Heart right ventricle (tissue), 16 donors: ENCODE results near the gene KLHL29. TPM values are rescaled to one million over a fixed set of nuclear protein-coding genes. Genes with fewer than 3 reads are reported as not detected.

Experiments
- ATAC-seq, 8 donors: fragments of 200-7000 bp; cut with Tn5 transposase; one replicate each; pipeline ENCODE4 v1.9.1; 2020; ENCODE audit warnings: mild to moderate bottlenecking in 8 of 8, moderate library complexity in 8 of 8, moderate number of reproducible peaks in 1 of 8
- DNase-seq, 2 donors: peaks; one replicate each; pipeline ENCODE4 v3.0.0-alpha.2; 2020
- H3K27ac ChIP-seq, 10 donors: fragments of 200-600 bp; sonication (generic) in 2 of 10; one replicate each; pipeline versions ENCODE4 v1.5.0 to v1.8.0; 2020 to 2022; ENCODE audit warnings: mild to moderate bottlenecking in 3 of 10
- H3K27me3 ChIP-seq, 7 donors: fragments of 200-600 bp; one replicate each; pipeline ENCODE4 v1.8.0; 2021 to 2022; ENCODE audit warnings: mild to moderate bottlenecking in 2 of 7
- H3K36me3 ChIP-seq, 9 donors: fragments of 200-600 bp; sonication (generic) in 1 of 9; one replicate each; pipeline versions ENCODE4 v1.5.0 to v1.8.0; 2020 to 2022; ENCODE audit warnings: mild to moderate bottlenecking in 2 of 9
- H3K4me1 ChIP-seq, 9 donors: fragments of 200-600 bp; sonication (generic) in 1 of 9; one replicate each; pipeline versions ENCODE4 v1.5.0 to v1.8.0; 2020 to 2022; ENCODE audit warnings: mild to moderate bottlenecking in 4 of 9
- H3K4me3 ChIP-seq, 10 donors: fragments of 200-600 bp; sonication (generic) in 2 of 10; one replicate each; pipeline versions ENCODE4 v1.5.0 to v1.8.0; 2020 to 2022; ENCODE audit warnings: mild to moderate bottlenecking in 7 of 10, moderate library complexity in 2 of 10
- H3K9me3 ChIP-seq, 11 donors: fragments of 200-600 bp in 10 of 11; sonication (generic) in 2 of 11; one replicate each; pipeline versions ENCODE4 v1.5.0 to v1.8.0; 2013 to 2022; ENCODE audit warnings: mild to moderate bottlenecking in 2 of 11, control low read depth in 1 of 11, moderate library complexity in 1 of 11
- WGBS, 2 donors: extraction: QIAGEN DNeasy Blood & Tissue Kit; methylation state at CpG; one replicate each; pipeline ENCODE4 v1.1.7; 2013; ENCODE audit warnings: inconsistent platforms in 1 of 2; 5-methylcytosine and 5-hydroxymethylcytosine counted together
- intact Hi-C, 10 donors: fragments of 100-400 bp; cut with DNase I; formaldehyde crosslinking; loops; one replicate each; pipeline versions ENCODE4 v1.11.1 to v1.14.2; 2022
- polyA plus RNA-seq, 2 donors: library from polyadenylated mRNA; stranded (reverse); fragments of 200-250 nt; gene quantifications; one replicate each; pipeline ENCODE4 v1.2.3, GENCODE V29; 2013
- total RNA-seq, 10 donors: library from RNA; stranded (reverse); fragmentation: NEBNext Ultra II Directional in 3 of 10; extraction: Animal tissue kit (Norgen Biotek cat#: 25700) in 3 of 10; gene quantifications; one replicate each; pipeline versions ENCODE4 v1.2.1 to v1.2.4, GENCODE V29; 2021 to 2023
- TF ChIP-seq, protein P1 (sequence below), 9 donors: fragments of 200-600 bp; sonication (generic) in 2 of 9; IDR thresholded peaks; one replicate each; pipeline versions ENCODE4 v1.5.0 to v1.8.0; 2021 to 2022; ENCODE audit warnings: antibody characterized with exemption in 9 of 9, mild to moderate bottlenecking in 5 of 9, moderate library complexity in 1 of 9
- donor health status: Arrhythmogenic right ventricular cardiomyopathy.
- donor health status: ischemic (EF 13 %, LVEDD 7.1; RV severe dilation, severe dysfunction).
- donor health status: healthy with polysubstance abuse.
- donor health status: DM: no; HTN: yes; CAD: no.
- donor health status: DM: no; HTN: no; CAD: no.
- donor health status: ischemic (EF 25% LVEDD 6.9; RV normal size, moderate dysfunction).
- donor health status: ischemic (EF 25% LVEDD 5.7; RV mildly dilated, moderate dysfunction).
- donor health status: healthy.
- donor health status: DM: yes; HTN: yes; CAD: no.
- donor health status: Ischemic cardiomyopathy.
- donor health status: ischemic (EF 35%, LVEDD 5.7; RV mildly dilated, moderate dysfunction).
- donor health status: nonischemic (EF 11% LVEDD 7.7; RV severe dilation, severe dysfunction).
- donor health status: DM: yes; HTN: yes; CAD: no.
- donor health status: PGD.
- donor health status: ischemic (EF 29% LVEDD 5.4; RV normal size, mild dysfunction).
- donor health status: nonischemic (EF 23%, LVEDD 6.1; RV moderate dilation, normal function).

KLHL29 gene
- total and polyA plus RNA-seq, 12 donors: 0.71 to 1.5 (median 1.0) TPM

DNA sequence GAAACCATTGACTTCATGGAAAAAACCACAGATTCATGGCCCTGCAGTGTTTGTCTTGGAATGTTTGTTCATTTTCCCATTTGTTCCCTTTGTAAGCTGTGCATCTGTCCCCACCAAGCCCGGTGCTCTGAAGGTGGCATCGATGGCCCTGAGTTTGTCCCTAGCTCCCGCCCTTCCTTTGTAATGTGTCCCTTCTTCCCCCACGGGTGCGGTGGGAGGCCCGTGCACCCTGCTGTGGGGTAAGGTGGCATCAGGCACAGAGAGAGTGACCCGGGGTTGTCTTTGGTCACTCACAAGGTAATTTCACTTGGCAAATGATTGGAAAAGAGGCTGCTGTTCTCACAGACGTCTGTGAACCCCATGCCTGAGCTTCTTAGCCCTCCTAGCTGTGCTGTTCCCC lies 28.7 kb downstream of the KLHL29 start:
- Histone ChIP-seq H3K27me3 (no peaks in the 10 kb centered on the region), H3K36me3 (no peaks in the 10 kb centered on the region), H3K9me3 (no peaks in the 10 kb centered on the region), H3K4me1 (no peaks in the 10 kb centered on the region), H3K27ac (no peak overlapping the region), H3K4me3 (no peak overlapping the region)
- intact Hi-C loops: no loop called here
- TF ChIP-seq, protein P1, sequence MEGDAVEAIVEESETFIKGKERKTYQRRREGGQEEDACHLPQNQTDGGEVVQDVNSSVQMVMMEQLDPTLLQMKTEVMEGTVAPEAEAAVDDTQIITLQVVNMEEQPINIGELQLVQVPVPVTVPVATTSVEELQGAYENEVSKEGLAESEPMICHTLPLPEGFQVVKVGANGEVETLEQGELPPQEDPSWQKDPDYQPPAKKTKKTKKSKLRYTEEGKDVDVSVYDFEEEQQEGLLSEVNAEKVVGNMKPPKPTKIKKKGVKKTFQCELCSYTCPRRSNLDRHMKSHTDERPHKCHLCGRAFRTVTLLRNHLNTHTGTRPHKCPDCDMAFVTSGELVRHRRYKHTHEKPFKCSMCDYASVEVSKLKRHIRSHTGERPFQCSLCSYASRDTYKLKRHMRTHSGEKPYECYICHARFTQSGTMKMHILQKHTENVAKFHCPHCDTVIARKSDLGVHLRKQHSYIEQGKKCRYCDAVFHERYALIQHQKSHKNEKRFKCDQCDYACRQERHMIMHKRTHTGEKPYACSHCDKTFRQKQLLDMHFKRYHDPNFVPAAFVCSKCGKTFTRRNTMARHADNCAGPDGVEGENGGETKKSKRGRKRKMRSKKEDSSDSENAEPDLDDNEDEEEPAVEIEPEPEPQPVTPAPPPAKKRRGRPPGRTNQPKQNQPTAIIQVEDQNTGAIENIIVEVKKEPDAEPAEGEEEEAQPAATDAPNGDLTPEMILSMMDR (IDR thresholded peaks at IDR 0.05): no peak
- no peak for DNase-seq
- no peak for ATAC-seq
- 88 to 95% methylated on average over 8 of the region's 8 CpGs for WGBS, 2 donors

DNA sequence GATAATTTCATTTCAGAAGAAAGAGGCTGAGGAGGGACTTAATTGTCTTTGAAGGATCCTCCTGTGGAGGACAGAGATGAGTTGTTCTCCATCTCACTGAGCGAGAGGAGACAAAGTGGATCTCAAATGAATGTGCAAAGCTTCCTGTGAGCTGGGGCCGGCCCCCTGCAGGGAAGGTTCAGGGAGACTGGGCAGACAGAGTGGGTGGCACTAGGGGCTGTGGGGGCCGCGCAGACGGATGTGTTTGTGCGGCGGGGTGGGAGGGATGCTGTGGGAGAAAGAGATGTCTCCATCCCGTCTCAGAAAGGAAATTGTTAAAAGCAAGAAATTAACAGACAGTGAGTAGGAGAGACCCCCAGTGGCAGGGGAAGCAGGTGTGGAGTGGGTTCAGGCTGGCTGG lies 29.1 kb downstream of the KLHL29 start:
- no peaks in the 10 kb centered on the region for H3K27me3 ChIP-seq
- no peak for DNase-seq
- no peak overlapping the region for H3K4me3 ChIP-seq
- 88 to 92% methylated on average over 8 of the region's 8 CpGs for WGBS, 2 donors
- no peak overlapping the region for H3K27ac ChIP-seq
- no peaks in the 10 kb centered on the region for H3K9me3 ChIP-seq
- intact Hi-C loops: no loop called here
- TF ChIP-seq, protein P1 (IDR thresholded peaks at IDR 0.05): no peak
- no peaks in the 10 kb centered on the region for H3K36me3 ChIP-seq
- no peak for ATAC-seq
- H3K4me1 ChIP-seq: no peaks in the 10 kb centered on the region

DNA sequence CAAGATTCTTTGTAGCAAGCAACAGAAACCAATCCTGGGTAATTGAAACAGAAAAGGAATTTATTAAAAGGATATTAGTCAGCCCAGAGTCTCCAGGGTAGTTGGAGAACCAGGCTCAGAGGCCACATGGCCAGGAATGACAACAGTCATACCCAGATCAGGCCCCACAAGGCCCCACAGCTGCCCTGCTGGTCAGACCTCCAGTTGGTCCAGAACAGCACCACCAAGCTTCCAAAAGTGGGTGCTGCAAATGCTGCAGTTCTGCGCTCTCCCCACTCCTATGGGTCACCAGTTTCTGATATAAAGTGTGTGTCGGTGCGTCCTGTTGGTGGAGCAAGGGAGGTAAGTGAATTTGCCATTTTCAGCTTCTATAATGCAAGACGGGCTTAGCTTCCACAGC lies 29.9 kb downstream of the KLHL29 start:
- no peak for DNase-seq
- no peak overlapping the region for H3K27ac ChIP-seq
- no peaks in the 10 kb centered on the region for H3K4me1 ChIP-seq
- WGBS, 2 donors: 90 to 91% methylated on average over 4 of the region's 4 CpGs
- ATAC-seq: no peak
- no peak overlapping the region for H3K4me3 ChIP-seq
- H3K9me3 ChIP-seq: no peaks in the 10 kb centered on the region
- H3K27me3 ChIP-seq: no peaks in the 10 kb centered on the region
- H3K36me3 ChIP-seq: no peaks in the 10 kb centered on the region
- TF ChIP-seq, protein P1 (IDR thresholded peaks at IDR 0.05): no peak
- intact Hi-C loops: no loop called here

DNA sequence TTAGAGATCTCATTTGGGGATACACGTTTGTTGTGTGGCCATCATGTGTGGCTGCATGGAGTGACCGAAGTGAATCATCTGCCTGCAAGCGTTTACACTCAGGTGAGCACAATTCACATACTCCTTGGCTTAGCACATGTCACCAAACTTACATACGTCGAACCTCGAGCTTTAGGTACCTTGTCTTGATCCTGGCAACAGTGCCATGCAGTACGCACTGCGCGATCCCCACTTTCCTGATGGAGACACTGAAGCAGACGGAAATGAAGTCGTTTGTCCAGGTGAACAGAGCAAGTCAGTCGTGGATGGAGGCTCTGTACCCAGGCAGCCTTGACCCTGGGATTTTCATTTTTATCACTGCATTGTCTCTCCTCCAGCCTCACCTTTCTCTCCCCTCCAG lies 32.3 kb downstream of the KLHL29 start:
- Histone ChIP-seq H3K27ac (no peak overlapping the region), H3K4me1 (no peaks in the 10 kb centered on the region), H3K27me3 (no peaks in the 10 kb centered on the region), H3K9me3 (no peaks in the 10 kb centered on the region), H3K36me3 (no peaks in the 10 kb centered on the region), H3K4me3 (no peak overlapping the region)
- DNase-seq (no peak), ATAC-seq (no peak)
- WGBS, 2 donors: 91 to 92% methylated on average over 12 of the region's 12 CpGs
- intact Hi-C loops: no loop called here
- TF ChIP-seq, protein P1 (IDR thresholded peaks at IDR 0.05): no peak

DNA sequence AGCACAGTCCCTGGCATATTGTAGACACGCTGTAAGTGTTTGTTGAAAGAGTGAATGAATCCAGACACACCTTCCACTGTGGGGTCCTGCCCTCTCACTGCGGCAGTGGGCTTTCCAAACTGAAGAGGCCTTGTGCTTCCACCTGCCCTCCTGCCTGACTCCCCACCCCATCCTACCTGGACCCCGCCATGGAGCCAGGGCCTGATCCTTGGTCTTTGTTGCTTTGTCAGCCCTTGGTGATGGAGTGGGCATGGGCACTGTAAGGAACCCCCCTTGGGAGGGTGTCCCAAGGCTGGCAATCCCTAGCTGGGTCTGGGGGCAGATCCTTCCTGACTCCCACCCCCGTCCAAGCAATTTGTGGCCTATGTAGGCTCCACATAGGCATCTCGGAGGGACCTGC lies 33.1 kb downstream of the KLHL29 start:
- Histone ChIP-seq H3K27ac (no peak overlapping the region), H3K27me3 (no peaks in the 10 kb centered on the region), H3K9me3 (no peaks in the 10 kb centered on the region), H3K4me3 (no peak overlapping the region), H3K4me1 (no peaks in the 10 kb centered on the region), H3K36me3 (no peaks in the 10 kb centered on the region)
- intact Hi-C loops: no loop called here
- WGBS, 2 donors: 87 to 94% methylated on average over 5 of the region's 5 CpGs
- TF ChIP-seq, protein P1 (IDR thresholded peaks at IDR 0.05): no peak
- DNase-seq: no peak
- ATAC-seq: no peak
